Naive thymus-derived CD4-positive, alpha-beta T cell (primary cell): ENCODE measurements around the gene WASHC2A. TPM values are rescaled to one million over a fixed set of nuclear protein-coding genes. Genes with fewer than 3 reads are reported as not detected.
"Not testable (repeated sequence)": the region's sequence is repeated elsewhere in the genome, so short reads cannot be mapped to it uniquely, and the experiment has no call there.

ENCODE experiments used
- ATAC-seq: fragments of 150-1000 bp; cut with Tn5 transposase; 2 replicates; pipeline ENCODE4 v1.10.0; 2021; ENCODE audit warnings: mild to moderate bottlenecking, moderate library complexity
- CTCF ChIA-PET: fragments of 350-600 bp; sonication (Branson Sonifier 250); formaldehyde crosslinking; loops from one replicate; lab custom pipeline; 2021; ENCODE audit warnings: antibody characterized with exemption; lab: Charles Lee
- POLR2A ChIA-PET: fragments of 350-600 bp; sonication (Branson Sonifier 250); formaldehyde crosslinking; loops from one replicate; lab custom pipeline; 2021; ENCODE audit warnings: antibody characterized with exemption, inconsistent platforms; lab: Charles Lee
- DNase-seq, 9 donors: peaks; one replicate each; pipeline versions ENCODE4 v3.0.0 to v3.0.0-alpha.2; 2020 to 2022; ENCODE audit warnings: mixed read lengths in 1 of 9
- H3K27ac ChIP-seq: one replicate; pipeline ENCODE4 v1.7.0; 2013; ENCODE audit warnings: mild to moderate bottlenecking, low read depth, low read length, moderate library complexity
- H3K27me3 ChIP-seq, 2 donors: one replicate each; pipeline ENCODE4 v1.7.0; 2013; ENCODE audit warnings: low read length in 2 of 2, mild to moderate bottlenecking in 2 of 2, moderate library complexity in 2 of 2; ENCODE audit not compliant: control insufficient read depth in 2 of 2, insufficient read depth in 2 of 2
- H3K36me3 ChIP-seq, 3 experiments: 1 replicate in 2 of 3; 2 replicates in 1 of 3; pipeline ENCODE4 v1.7.0; 2013; ENCODE audit warnings: low read length in 3 of 3, mild to moderate bottlenecking in 3 of 3, moderate library complexity in 1 of 3; ENCODE audit not compliant: insufficient read depth in 3 of 3, control insufficient read depth in 2 of 3
- H3K4me1 ChIP-seq, 2 donors: one replicate each; pipeline ENCODE4 v1.7.0; 2013; ENCODE audit warnings: low read length in 2 of 2, mild to moderate bottlenecking in 2 of 2, moderate library complexity in 1 of 2; ENCODE audit not compliant: control insufficient read depth in 2 of 2, insufficient read depth in 2 of 2
- H3K4me3 ChIP-seq: 2 replicates; pipeline ENCODE4 v1.7.0; 2013; ENCODE audit warnings: mild to moderate bottlenecking, low read length
- H3K9me3 ChIP-seq, 3 experiments: 1 replicate in 2 of 3; 2 replicates in 1 of 3; pipeline ENCODE4 v1.7.0; 2013; ENCODE audit warnings: low read length in 3 of 3; ENCODE audit not compliant: control insufficient read depth in 2 of 3
- H3K27ac Mint-ChIP-seq, 9 donors: one replicate each; pipeline ENCODE4 v1.8.0; 2020 to 2022; ENCODE audit warnings: mixed read lengths in 9 of 9, mild to moderate bottlenecking in 8 of 9, moderate library complexity in 5 of 9, inconsistent platforms in 2 of 9
- H3K27me3 Mint-ChIP-seq, 5 donors: one replicate each; pipeline ENCODE4 v1.8.0; 2021 to 2022; ENCODE audit warnings: mixed read lengths in 5 of 5, mild to moderate bottlenecking in 1 of 5
- H3K36me3 Mint-ChIP-seq, 5 donors: one replicate each; pipeline ENCODE4 v1.8.0; 2020 to 2022; ENCODE audit warnings: mixed read lengths in 5 of 5, mild to moderate bottlenecking in 3 of 5, inconsistent platforms in 1 of 5
- H3K4me1 Mint-ChIP-seq, 7 donors: one replicate each; pipeline ENCODE4 v1.8.0; 2020 to 2022; ENCODE audit warnings: mixed read lengths in 7 of 7, mild to moderate bottlenecking in 3 of 7, inconsistent platforms in 1 of 7
- H3K4me3 Mint-ChIP-seq, 10 donors: one replicate each; pipeline ENCODE4 v1.8.0; 2020 to 2022; ENCODE audit warnings: mild to moderate bottlenecking in 10 of 10, mixed read lengths in 10 of 10, moderate library complexity in 6 of 10, inconsistent platforms in 2 of 10
- H3K9me3 Mint-ChIP-seq, 11 donors: one replicate each; pipeline ENCODE4 v1.8.0; 2020 to 2022; ENCODE audit warnings: mixed read lengths in 11 of 11, mild to moderate bottlenecking in 4 of 11, inconsistent platforms in 1 of 11, moderate library complexity in 1 of 11
- intact Hi-C, 2 donors: fragments of 100-400 bp; cut with micrococcal nuclease; formaldehyde crosslinking; loops; one replicate each; pipeline ENCODE4 v1.15.1; 2023
- polyA plus RNA-seq, 2 donors: library from polyadenylated mRNA; unstranded; fragments of 300-500 nt; fragmentation: Illumina TruSeq; gene quantifications; one replicate each; pipeline ENCODE4 v1.2.3, GENCODE V29; 2021
- total RNA-seq, 6 experiments: library from RNA in 5 of 6; stranded (reverse) in 5 of 6; gene quantifications; 1 replicate in 5 of 6; 2 replicates in 1 of 6; pipeline ENCODE4 v1.2.3 and lab custom pipeline; 2021 to 2026

Gene WASHC2A
- total and polyA plus RNA-seq, 7 experiments from 2014 or later: 21.0 to 74.5 (median 52.7) TPM

DNA sequence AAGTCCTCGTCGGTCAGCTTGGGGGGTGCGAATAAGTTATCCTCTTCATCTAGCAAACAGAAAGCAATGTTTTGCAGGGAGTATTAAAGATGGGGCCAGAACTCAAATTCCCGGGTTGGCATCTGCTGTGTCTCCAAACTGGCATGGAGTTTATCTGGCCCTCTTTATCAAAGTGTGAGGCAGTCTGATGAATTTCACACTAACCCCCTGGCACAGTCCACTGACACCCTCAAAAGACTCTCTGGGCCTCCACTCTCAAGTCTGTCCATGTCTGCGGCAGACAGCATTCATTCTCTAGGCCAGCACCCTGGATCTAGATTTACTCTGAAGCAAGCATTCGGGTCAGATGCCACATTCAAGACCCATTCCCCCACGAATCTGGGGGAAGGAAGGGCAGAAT, 6.2 kb upstream of the WASHC2A start:
- H3K27me3 ChIP-seq, DNase-seq, H3K4me1 ChIP-seq, H3K27ac Mint-ChIP-seq, H3K36me3 Mint-ChIP-seq, H3K4me3 Mint-ChIP-seq, H3K4me3 ChIP-seq, CTCF ChIA-PET, H3K36me3 ChIP-seq, POLR2A ChIA-PET, H3K9me3 ChIP-seq, H3K9me3 Mint-ChIP-seq, H3K27ac ChIP-seq, ATAC-seq: not testable (repeated sequence)
- Mint-ChIP-seq H3K27me3 (peaks cover 0 to 15% (median 0%) of the 10 kb centered on the region in 5 donors), H3K4me1 (peaks cover 0 to 11% (median 3%) of the 10 kb centered on the region in 7 donors)
- intact Hi-C loops: loop anchor here in 1 of 2 donors (10.0 kb wide), 1 partner anchor 563 kb away; the partner anchor contains the start of gene SGMS1

DNA sequence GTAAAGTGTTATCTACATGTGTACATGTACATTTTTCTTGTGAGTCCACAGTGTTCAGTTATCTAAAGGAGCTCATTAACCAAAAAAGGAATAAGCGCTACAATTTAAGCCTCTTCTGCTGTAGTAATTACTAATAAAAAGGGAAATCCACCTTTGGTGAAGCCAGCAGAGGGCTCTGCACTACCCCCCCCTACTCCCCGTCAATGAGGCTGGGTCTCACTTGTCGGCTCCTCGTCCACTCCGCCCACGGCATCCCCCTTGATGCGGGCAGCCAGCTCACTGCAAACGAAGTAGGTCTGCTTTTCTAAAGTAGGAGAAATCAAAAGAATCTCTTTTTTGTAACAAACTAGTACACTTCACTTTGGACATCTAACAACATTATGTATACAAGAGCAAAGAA, 4.7 kb upstream of the WASHC2A start:
- DNase-seq (no peak), ATAC-seq (no peak)
- H3K9me3 ChIP-seq: no peaks in the 10 kb centered on the region
- Mint-ChIP-seq H3K9me3 (peaks cover 0 to 5% (median 0%) of the 10 kb centered on the region in 11 donors), H3K4me3 (peak overlapping the region in 2 of 10 donors; percentile 32 to 79), H3K4me1 (peaks cover 0 to 14% (median 8%) of the 10 kb centered on the region in 7 donors), H3K36me3 (no peaks in the 10 kb centered on the region), H3K27me3 (peaks cover 0 to 15% (median 0%) of the 10 kb centered on the region in 5 donors), H3K27ac (no peak overlapping the region)
- ChIA-PET CTCF (no interaction called here), POLR2A (no interaction called here)
- H3K36me3 ChIP-seq: no peaks in the 10 kb centered on the region
- peaks cover 0 to 5% of the 10 kb centered on the region in 2 donors for H3K4me1 ChIP-seq
- no peak overlapping the region for H3K4me3 ChIP-seq
- intact Hi-C loops: loop anchor here in 1 of 2 donors (10.0 kb wide), 1 partner anchor 562 kb away; the partner anchor contains the start of gene SGMS1
- no peak overlapping the region for H3K27ac ChIP-seq
- H3K27me3 ChIP-seq: no peaks in the 10 kb centered on the region

DNA sequence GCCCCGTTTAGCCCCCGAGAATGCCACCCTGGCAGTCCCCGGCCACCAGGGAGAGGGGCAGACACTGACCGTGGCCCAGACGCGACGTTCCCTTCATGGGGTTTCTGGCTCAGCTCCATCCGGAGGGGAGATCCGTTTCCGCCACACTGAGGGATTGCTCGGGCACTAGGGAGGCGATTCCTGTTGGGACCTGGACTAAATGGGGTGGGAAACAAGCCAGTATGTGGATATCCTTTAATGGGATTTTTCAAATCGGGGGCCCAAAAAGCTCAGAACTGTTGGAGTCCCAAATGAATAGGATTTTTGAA, 552 bp downstream of the WASHC2A start:
- H3K36me3 Mint-ChIP-seq, H3K27me3 Mint-ChIP-seq, H3K36me3 ChIP-seq, H3K4me1 ChIP-seq, CTCF ChIA-PET, ATAC-seq, POLR2A ChIA-PET, H3K9me3 Mint-ChIP-seq, H3K9me3 ChIP-seq, H3K4me3 ChIP-seq, H3K27me3 ChIP-seq: not testable (repeated sequence)
- H3K4me3 Mint-ChIP-seq: peak overlapping the region; percentile 54 to 87 (median 76)
- peak overlapping the region in 7 of 9 donors; percentile 33 to 86 (median 73) for H3K27ac Mint-ChIP-seq
- peak overlapping the region; percentile 21 for H3K27ac ChIP-seq
- intact Hi-C loops: loop anchor here in 1 of 2 donors (10.0 kb wide), 1 partner anchor 556 kb away; the partner anchor contains the start of gene SGMS1
- DNase-seq: peak in 4 of 9 donors; percentile 4 to 9 (median 6)
- H3K4me1 Mint-ChIP-seq: peaks cover 4 to 23% (median 13%) of the 10 kb centered on the region in 7 donors

DNA sequence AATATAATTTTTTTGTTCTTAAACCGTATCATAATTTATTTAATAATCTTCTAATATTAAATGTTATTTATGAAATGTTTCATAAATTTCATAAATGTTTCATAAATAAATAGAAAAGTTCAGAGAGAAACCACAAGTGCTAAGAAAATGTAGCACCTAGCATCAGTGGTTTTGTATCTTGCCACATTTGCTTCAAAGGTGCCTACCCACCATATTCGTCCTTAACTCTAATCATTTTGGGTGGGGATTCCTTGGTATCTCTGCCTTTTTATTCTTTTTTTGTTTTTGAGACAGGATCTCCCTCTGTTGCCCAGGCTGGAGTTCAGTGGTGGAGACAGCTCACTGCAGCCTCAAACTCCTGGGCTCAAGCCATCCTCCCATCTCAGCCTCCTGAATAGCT, 7.4 kb downstream of the WASHC2A start:
- H3K27me3 Mint-ChIP-seq, H3K27me3 ChIP-seq, H3K4me1 ChIP-seq, H3K4me3 Mint-ChIP-seq, H3K4me1 Mint-ChIP-seq, POLR2A ChIA-PET, H3K27ac ChIP-seq, H3K27ac Mint-ChIP-seq, H3K36me3 ChIP-seq, H3K9me3 ChIP-seq, intact Hi-C loops, H3K36me3 Mint-ChIP-seq, ATAC-seq, H3K9me3 Mint-ChIP-seq, H3K4me3 ChIP-seq, CTCF ChIA-PET, DNase-seq: not testable (repeated sequence)

DNA sequence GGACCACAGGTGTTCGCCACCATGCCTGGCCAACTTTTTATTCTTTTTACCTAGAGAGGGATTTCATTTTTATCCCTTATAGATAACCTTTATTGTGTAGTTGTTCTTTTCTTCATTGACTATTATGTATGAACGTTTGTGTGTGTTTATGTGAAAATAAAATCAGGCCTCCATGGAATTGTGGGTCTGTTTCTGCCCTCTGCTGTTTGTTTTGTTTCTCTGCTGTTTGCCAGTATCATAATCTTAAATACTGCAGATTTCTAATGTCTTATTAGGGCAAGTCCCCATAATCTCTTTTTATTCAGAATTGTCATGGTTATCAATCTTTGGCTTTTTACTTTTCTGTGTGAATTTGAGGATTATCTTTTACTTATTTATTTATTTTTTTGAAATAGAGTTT, 7.8 kb downstream of the WASHC2A start:
- CTCF ChIA-PET, H3K4me3 Mint-ChIP-seq, H3K27ac ChIP-seq, H3K4me3 ChIP-seq, H3K27me3 Mint-ChIP-seq, intact Hi-C loops, ATAC-seq, H3K4me1 Mint-ChIP-seq, H3K4me1 ChIP-seq, H3K9me3 ChIP-seq, H3K9me3 Mint-ChIP-seq, H3K36me3 Mint-ChIP-seq, H3K27ac Mint-ChIP-seq, H3K27me3 ChIP-seq, H3K36me3 ChIP-seq, POLR2A ChIA-PET: not testable (repeated sequence)
- peak in 1 of 9 donors; percentile 4 for DNase-seq

DNA sequence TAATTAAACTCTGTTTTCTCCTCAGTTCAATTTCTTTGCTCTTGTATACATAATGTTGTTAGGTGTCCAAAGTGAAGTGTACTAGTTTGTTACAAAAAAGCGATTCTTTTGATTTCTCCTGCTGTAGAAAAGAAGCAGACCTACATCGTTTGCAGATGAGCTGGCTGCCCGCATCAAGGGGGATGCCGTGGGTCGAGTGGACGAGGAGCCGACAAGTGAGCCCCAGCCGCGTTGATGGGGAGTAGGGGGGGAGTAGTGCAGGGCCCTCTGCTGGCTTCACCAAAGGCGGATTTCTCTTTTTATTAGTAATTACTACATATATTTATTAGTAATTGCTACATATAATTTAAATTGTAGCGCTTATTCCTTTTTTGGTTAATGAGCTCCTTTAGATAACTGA, 23.6 kb downstream of the WASHC2A start:
- intact Hi-C loops, H3K27me3 ChIP-seq, H3K9me3 ChIP-seq, H3K4me3 ChIP-seq, H3K4me3 Mint-ChIP-seq, ATAC-seq, H3K9me3 Mint-ChIP-seq, H3K36me3 Mint-ChIP-seq, H3K27ac ChIP-seq, CTCF ChIA-PET, H3K27ac Mint-ChIP-seq, POLR2A ChIA-PET, H3K36me3 ChIP-seq, H3K4me1 ChIP-seq, H3K4me1 Mint-ChIP-seq, DNase-seq, H3K27me3 Mint-ChIP-seq: not testable (repeated sequence)

DNA sequence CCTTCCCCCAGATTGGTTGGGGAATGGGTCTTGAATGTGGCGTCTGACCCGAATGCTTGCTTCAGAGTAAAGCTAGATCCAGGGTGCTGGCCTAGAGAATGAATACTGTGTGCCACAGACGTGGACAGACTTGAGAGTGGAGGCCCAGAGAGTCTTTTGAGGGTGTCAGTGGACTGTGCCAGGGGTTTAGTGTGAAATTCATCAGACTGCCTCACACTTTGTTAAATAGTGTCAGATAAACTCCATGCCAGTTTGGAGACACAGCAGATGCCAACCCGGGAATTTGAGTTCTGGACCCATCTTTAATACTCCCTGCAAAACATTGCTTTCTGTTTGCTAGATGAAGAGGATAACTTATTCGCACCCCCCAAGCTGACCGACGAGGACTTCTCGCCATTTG, 25.2 kb downstream of the WASHC2A start:
- DNase-seq, H3K36me3 Mint-ChIP-seq, H3K4me3 ChIP-seq, H3K4me1 ChIP-seq, H3K36me3 ChIP-seq, H3K27ac Mint-ChIP-seq, intact Hi-C loops, H3K27ac ChIP-seq, H3K9me3 ChIP-seq, H3K9me3 Mint-ChIP-seq, H3K4me3 Mint-ChIP-seq, ATAC-seq, H3K27me3 ChIP-seq, CTCF ChIA-PET, H3K4me1 Mint-ChIP-seq, POLR2A ChIA-PET, H3K27me3 Mint-ChIP-seq: not testable (repeated sequence)
